Smooth muscle cell (in vitro differentiated cells): ENCODE data around the gene TPRG1. TPM values are rescaled to one million over a fixed set of nuclear protein-coding genes. Genes with fewer than 3 reads are reported as not detected.
A peak's percentile ranks its signal among the peaks of the same experiment; 100 is the strongest.

Experiments
- DNase-seq: peaks from one replicate; lab custom pipeline; 2025; ENCODE audit not compliant: unreplicated experiment; lab: John Stamatoyannopoulos, UW
- H2AFZ ChIP-seq: fragments of 200-600 bp; sonication (generic); 2 replicates; pipeline ENCODE4 v1.6.0; 2016; ENCODE audit warnings: antibody characterized with exemption, low read depth, mild to moderate bottlenecking
- H3F3A ChIP-seq: fragments of 200-600 bp; sonication (generic); 2 replicates; pipeline ENCODE4 v1.6.0; 2017; ENCODE audit warnings: antibody characterized with exemption, low read depth
- H3K27ac ChIP-seq: fragments of 200-600 bp; sonication (generic); 2 replicates; pipeline ENCODE4 v1.5.1; 2016; ENCODE audit warnings: low read depth, mild to moderate bottlenecking
- H3K27me3 ChIP-seq: fragments of 200-600 bp; sonication (generic); 2 replicates; pipeline ENCODE4 v1.6.1; 2016; ENCODE audit warnings: low read depth, mild to moderate bottlenecking
- H3K36me3 ChIP-seq: fragments of 200-600 bp; sonication (generic); 2 replicates; pipeline ENCODE4 v1.5.1; 2016; ENCODE audit warnings: low read depth
- H3K4me1 ChIP-seq: fragments of 200-600 bp; sonication (generic); 2 replicates; pipeline ENCODE4 v1.5.1; 2016; ENCODE audit warnings: low read depth
- H3K4me2 ChIP-seq: fragments of 200-600 bp; sonication (generic); 2 replicates; pipeline ENCODE4 v1.6.0; 2016; ENCODE audit warnings: mild to moderate bottlenecking
- H3K4me3 ChIP-seq: fragments of 200-600 bp; sonication (generic); 2 replicates; pipeline ENCODE4 v1.5.1; 2016; ENCODE audit warnings: mild to moderate bottlenecking
- H3K79me2 ChIP-seq: fragments of 200-600 bp; sonication (generic); 2 replicates; pipeline ENCODE4 v1.6.0; 2016; ENCODE audit warnings: low read depth, mild to moderate bottlenecking
- H3K9ac ChIP-seq: fragments of 200-600 bp; sonication (generic); 2 replicates; pipeline ENCODE4 v1.6.0; 2016; ENCODE audit warnings: low read depth
- H3K9me3 ChIP-seq: fragments of 200-600 bp; sonication (generic); replicated peaks from 2 replicates; pipeline ENCODE4 v1.5.1; 2016; ENCODE audit warnings: low read depth
- H4K20me1 ChIP-seq: fragments of 200-600 bp; sonication (generic); 2 replicates; pipeline ENCODE4 v1.6.0; 2016; ENCODE audit warnings: low read depth
- WGBS: methylation state at CpG from one replicate; pipeline ENCODE4 v1.1.7; 2016; ENCODE audit warnings: low lambda C conversion rate; 5-methylcytosine and 5-hydroxymethylcytosine counted together
- polyA plus RNA-seq: library from polyadenylated mRNA; unstranded; fragments of >200 nt; fragmentation: Nextera tagmentation; extraction: Ambion mirVana; gene quantifications from 2 replicates; pipeline ENCODE4 v1.2.1, GENCODE V29; 2016
- total RNA-seq: library from RNA; depleted of rRNA; stranded (reverse); fragments of >200 nt; gene quantifications from 2 replicates; pipeline ENCODE4 v1.2.3, GENCODE V29; 2014
- TF ChIP-seq, protein P1 (sequence below): fragments of 200-600 bp; sonication (generic); IDR thresholded peaks from 2 replicates; pipeline ENCODE4 v1.5.1; 2017; ENCODE audit warnings: borderline replicate concordance, mild to moderate bottlenecking, antibody characterized with exemption; ENCODE audit not compliant: insufficient read depth, poor library complexity, severe bottlenecking

The TPRG1 gene
- total and polyA plus RNA-seq, 2 experiments from 2014 or later = 0.65 to 3.2 TPM

DNA sequence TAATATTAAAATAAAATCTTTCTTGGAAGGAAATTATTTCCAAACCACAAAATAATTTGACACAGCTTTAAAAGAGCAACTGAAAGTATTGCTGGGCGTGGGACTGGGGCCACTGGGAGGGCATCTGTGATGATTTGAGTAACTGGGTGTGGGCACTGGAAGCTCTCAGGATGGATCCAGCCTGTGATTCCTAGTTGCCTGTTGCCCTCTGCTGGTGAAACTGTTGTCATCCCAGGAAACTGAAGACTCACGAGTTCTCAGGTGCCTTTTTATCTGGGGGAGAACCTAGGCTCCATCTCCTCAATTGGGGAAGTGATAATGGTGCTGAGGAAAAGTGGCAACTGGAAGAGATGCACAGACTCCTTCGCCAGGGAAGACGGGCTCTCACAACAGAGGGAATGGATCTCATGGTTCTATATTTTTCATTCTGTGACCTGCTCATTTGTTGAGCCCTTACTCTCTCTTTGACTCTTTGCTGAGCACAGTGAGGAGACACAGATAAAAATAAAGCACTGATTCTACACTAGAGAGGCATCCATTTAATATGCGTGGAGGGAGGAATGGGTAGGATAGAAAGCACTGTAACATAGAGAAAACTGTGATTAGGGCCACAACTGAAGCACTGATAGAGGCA is 61.6 kb downstream of the TPRG1 start:
- TF ChIP-seq, protein P1, sequence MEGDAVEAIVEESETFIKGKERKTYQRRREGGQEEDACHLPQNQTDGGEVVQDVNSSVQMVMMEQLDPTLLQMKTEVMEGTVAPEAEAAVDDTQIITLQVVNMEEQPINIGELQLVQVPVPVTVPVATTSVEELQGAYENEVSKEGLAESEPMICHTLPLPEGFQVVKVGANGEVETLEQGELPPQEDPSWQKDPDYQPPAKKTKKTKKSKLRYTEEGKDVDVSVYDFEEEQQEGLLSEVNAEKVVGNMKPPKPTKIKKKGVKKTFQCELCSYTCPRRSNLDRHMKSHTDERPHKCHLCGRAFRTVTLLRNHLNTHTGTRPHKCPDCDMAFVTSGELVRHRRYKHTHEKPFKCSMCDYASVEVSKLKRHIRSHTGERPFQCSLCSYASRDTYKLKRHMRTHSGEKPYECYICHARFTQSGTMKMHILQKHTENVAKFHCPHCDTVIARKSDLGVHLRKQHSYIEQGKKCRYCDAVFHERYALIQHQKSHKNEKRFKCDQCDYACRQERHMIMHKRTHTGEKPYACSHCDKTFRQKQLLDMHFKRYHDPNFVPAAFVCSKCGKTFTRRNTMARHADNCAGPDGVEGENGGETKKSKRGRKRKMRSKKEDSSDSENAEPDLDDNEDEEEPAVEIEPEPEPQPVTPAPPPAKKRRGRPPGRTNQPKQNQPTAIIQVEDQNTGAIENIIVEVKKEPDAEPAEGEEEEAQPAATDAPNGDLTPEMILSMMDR = peak; percentile 74
- Histone ChIP-seq H3F3A (no peaks in the 10 kb centered on the region), H3K4me3 (no peak overlapping the region), H3K4me1 (no peaks in the 10 kb centered on the region), H3K9me3 (no peaks in the 10 kb centered on the region), H4K20me1 (no peaks in the 10 kb centered on the region), H2AFZ (no peak overlapping the region), H3K4me2 (no peak overlapping the region), H3K36me3 (no peaks in the 10 kb centered on the region), H3K27me3 (no peaks in the 10 kb centered on the region), H3K9ac (no peak overlapping the region), H3K27ac (no peak overlapping the region), H3K79me2 (no peaks in the 10 kb centered on the region)
- 42% methylated on average over 5 of the region's 5 CpGs for WGBS
- peak; percentile 1 for DNase-seq

DNA sequence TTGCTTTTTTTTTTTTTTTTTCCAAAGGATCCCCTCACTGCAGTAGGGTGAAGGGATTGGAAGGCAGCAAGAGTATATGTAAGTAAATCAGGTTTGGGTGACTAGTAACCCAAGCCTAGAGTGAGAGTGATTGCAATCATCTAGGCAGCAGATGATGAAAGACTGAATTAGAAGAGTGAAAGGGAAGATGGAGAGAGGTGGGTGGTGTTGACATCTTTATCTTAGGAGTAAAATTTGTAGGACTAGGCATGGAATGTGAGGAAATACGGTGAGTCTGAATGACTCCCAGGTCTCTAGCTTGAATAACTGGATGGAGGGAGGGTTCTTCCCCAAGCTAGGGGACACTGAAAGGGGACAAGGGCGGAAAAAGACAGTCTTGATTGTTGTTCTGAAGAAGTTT is 63.4 kb downstream of the TPRG1 start:
- Histone ChIP-seq H3K9me3 (no peaks in the 10 kb centered on the region), H3K4me3 (no peak overlapping the region), H3K9ac (no peak overlapping the region), H3K27ac (no peak overlapping the region), H4K20me1 (no peaks in the 10 kb centered on the region), H3K27me3 (no peaks in the 10 kb centered on the region), H3F3A (no peaks in the 10 kb centered on the region), H3K4me2 (no peak overlapping the region), H2AFZ (no peak overlapping the region), H3K4me1 (no peaks in the 10 kb centered on the region), H3K79me2 (no peaks in the 10 kb centered on the region), H3K36me3 (no peaks in the 10 kb centered on the region)
- DNase-seq = no peak
- WGBS = 52% methylated on average over 2 of the region's 2 CpGs
- TF ChIP-seq, protein P1 = no peak

DNA sequence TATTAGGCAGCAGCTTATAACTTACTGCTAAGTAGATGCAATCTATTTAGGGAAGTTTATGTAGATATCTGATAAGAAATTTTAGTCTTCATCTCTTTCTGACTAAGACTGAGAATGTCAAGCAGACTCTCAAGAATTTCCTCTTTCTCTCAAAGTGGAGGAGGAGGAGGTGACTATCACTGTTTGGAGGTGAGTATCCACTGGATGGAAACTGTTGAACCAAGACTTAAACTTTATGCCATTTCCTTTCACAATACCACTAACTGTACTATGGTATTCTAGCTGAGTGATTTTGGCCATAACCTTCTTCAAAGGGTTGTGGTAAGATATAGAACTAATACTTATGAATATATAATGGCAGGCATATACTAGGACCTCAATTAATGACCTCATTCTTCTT is 64.6 kb downstream of the TPRG1 start:
- H3K9me3 ChIP-seq = no peaks in the 10 kb centered on the region
- no peaks in the 10 kb centered on the region for H3K4me1 ChIP-seq

DNA sequence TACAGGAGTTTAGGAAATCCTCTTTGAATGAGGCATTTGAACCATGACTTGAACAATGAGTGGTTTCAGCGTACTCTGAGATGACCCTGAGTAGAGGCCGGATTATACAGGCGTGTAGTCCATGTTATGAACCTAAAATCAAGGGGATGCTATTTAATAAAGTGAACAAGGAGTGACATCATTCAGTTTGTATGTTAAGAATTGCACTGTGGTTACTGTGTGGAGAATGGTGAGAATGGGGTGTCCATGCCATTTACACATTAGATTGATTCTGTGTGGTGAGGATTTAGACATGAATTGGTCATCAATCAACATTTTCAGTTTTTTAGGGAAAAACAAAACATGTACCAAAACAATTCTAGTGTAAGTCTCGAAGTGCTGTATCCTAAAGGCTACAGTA is 65.8 kb downstream of the TPRG1 start:
- H3K79me2 ChIP-seq = no peaks in the 10 kb centered on the region
- no peak overlapping the region for H3K4me2 ChIP-seq
- H3F3A ChIP-seq = no peaks in the 10 kb centered on the region
- H3K9ac ChIP-seq = no peak overlapping the region
- no peak overlapping the region for H2AFZ ChIP-seq
- H3K4me3 ChIP-seq = no peak overlapping the region
- no peak for DNase-seq
- H3K9me3 ChIP-seq = no peaks in the 10 kb centered on the region
- no peaks in the 10 kb centered on the region for H3K36me3 ChIP-seq
- H3K4me1 ChIP-seq = no peaks in the 10 kb centered on the region
- H4K20me1 ChIP-seq = no peaks in the 10 kb centered on the region
- TF ChIP-seq, protein P1 = no peak
- no peak overlapping the region for H3K27ac ChIP-seq
- no peaks in the 10 kb centered on the region for H3K27me3 ChIP-seq
- 97% methylated on average over 4 of the region's 4 CpGs for whole genome bisulfite sequencing

More for the DNA sequence above, 64.6 kb downstream of the TPRG1 start:
- DNase-seq = no peak
- H2AFZ ChIP-seq = no peak overlapping the region
- no peaks in the 10 kb centered on the region for H3K27me3 ChIP-seq
- no peaks in the 10 kb centered on the region for H3K36me3 ChIP-seq
- no peak overlapping the region for H3K4me3 ChIP-seq
- H3K79me2 ChIP-seq = no peaks in the 10 kb centered on the region
- H4K20me1 ChIP-seq = no peaks in the 10 kb centered on the region
- no peak overlapping the region for H3K4me2 ChIP-seq
- no peak overlapping the region for H3K9ac ChIP-seq
- H3K27ac ChIP-seq = no peak overlapping the region
- TF ChIP-seq, protein P1 = no peak
- H3F3A ChIP-seq = no peaks in the 10 kb centered on the region
